H9 (cell line): ENCODE measurements around the gene MAP3K10. TPM values are rescaled to one million over a fixed set of nuclear protein-coding genes. Genes with fewer than 3 reads are reported as not detected.

ENCODE experiments used
- DNase-seq: peaks from one replicate; pipeline ENCODE4 v3.0.0-alpha.2; 2017
- H2AFZ ChIP-seq: one replicate; pipeline ENCODE4 v1.6.1; 2013; ENCODE audit warnings: mild to moderate bottlenecking, low read length, control low read depth, moderate library complexity
- H2AK5ac ChIP-seq: 2 replicates; pipeline ENCODE4 v1.6.1; 2013; ENCODE audit warnings: low read length, control low read depth, mixed read lengths; ENCODE audit not compliant: insufficient read length
- H2BK120ac ChIP-seq: one replicate; pipeline ENCODE4 v1.6.1; 2013; ENCODE audit warnings: low read depth, mild to moderate bottlenecking, low read length, control low read depth, inconsistent platforms; ENCODE audit not compliant: poor library complexity, severe bottlenecking
- H2BK12ac ChIP-seq: 2 replicates; pipeline ENCODE4 v1.6.1; 2013; ENCODE audit warnings: low read length, control low read depth, mixed read lengths, low read depth; ENCODE audit not compliant: insufficient read length
- H2BK15ac ChIP-seq: 2 replicates; pipeline ENCODE4 v1.6.1; 2013; ENCODE audit warnings: low read depth, low read length, control low read depth
- H2BK20ac ChIP-seq: one replicate; pipeline ENCODE4 v1.6.1; 2013; ENCODE audit warnings: low read depth, mild to moderate bottlenecking, low read length, control low read depth, inconsistent platforms; ENCODE audit not compliant: poor library complexity, severe bottlenecking
- H2BK5ac ChIP-seq: 2 replicates; pipeline ENCODE4 v1.6.1; 2013; ENCODE audit warnings: low read length, control low read depth, mixed read lengths; ENCODE audit not compliant: insufficient read length
- H3K14ac ChIP-seq: 2 replicates; pipeline ENCODE4 v1.6.1; 2013; ENCODE audit warnings: low read length, control low read depth; ENCODE audit not compliant: insufficient read depth
- H3K18ac ChIP-seq: 2 replicates; pipeline ENCODE4 v1.6.1; 2013; ENCODE audit warnings: low read depth, mild to moderate bottlenecking, mixed read lengths, low read length, control low read depth; ENCODE audit not compliant: insufficient read length
- H3K23ac ChIP-seq: 2 replicates; pipeline ENCODE4 v1.6.1; 2013; ENCODE audit warnings: low read length, control low read depth, mixed read lengths, low read depth; ENCODE audit not compliant: insufficient read length
- H3K23me2 ChIP-seq: 2 replicates; pipeline ENCODE4 v1.6.1; 2013; ENCODE audit warnings: low read depth, mild to moderate bottlenecking, mixed read lengths, low read length, control low read depth; ENCODE audit not compliant: insufficient read length, poor library complexity, severe bottlenecking
- H3K27ac ChIP-seq: 2 replicates; pipeline ENCODE4 v1.5.1; 2013; ENCODE audit warnings: low read length, control low read depth, mixed read lengths, low read depth; ENCODE audit not compliant: insufficient read length
- H3K27me3 ChIP-seq: 2 replicates; pipeline ENCODE4 v1.6.1; 2013; ENCODE audit warnings: low read length, control low read depth, inconsistent platforms; ENCODE audit not compliant: insufficient read depth
- H3K4ac ChIP-seq: 2 replicates; pipeline ENCODE4 v1.6.1; 2013; ENCODE audit warnings: low read depth, mild to moderate bottlenecking, control low read depth, inconsistent platforms, low read length, moderate library complexity
- H3K4me1 ChIP-seq: 2 replicates; pipeline ENCODE4 v1.6.1; 2013; ENCODE audit warnings: low read length, control low read depth, inconsistent platforms; ENCODE audit not compliant: insufficient read depth
- H3K4me2 ChIP-seq: 2 replicates; pipeline ENCODE4 v1.6.1; 2013; ENCODE audit warnings: low read length, control low read depth, mixed read lengths; ENCODE audit not compliant: insufficient read length, insufficient read depth
- H3K56ac ChIP-seq: 2 replicates; pipeline ENCODE4 v1.6.1; 2013; ENCODE audit warnings: low read depth, mild to moderate bottlenecking, mixed read lengths, low read length, control low read depth; ENCODE audit not compliant: insufficient read length
- H3K79me1 ChIP-seq: 2 replicates; pipeline ENCODE4 v1.6.1; 2013; ENCODE audit warnings: low read depth, mild to moderate bottlenecking, moderate library complexity, low read length, control low read depth, inconsistent platforms; ENCODE audit not compliant: insufficient read depth, poor library complexity, severe bottlenecking
- H3K79me2 ChIP-seq: 2 replicates; pipeline ENCODE4 v1.6.1; 2013; ENCODE audit warnings: low read length, control low read depth, inconsistent platforms; ENCODE audit not compliant: insufficient read depth
- H3K9ac ChIP-seq: 2 replicates; pipeline ENCODE4 v1.6.1; 2013; ENCODE audit warnings: low read length, control low read depth, mixed read lengths; ENCODE audit not compliant: insufficient read length; ENCODE audit errors: extremely low read depth
- H3K9me3 ChIP-seq: one replicate; pipeline ENCODE4 v1.6.1; 2013; ENCODE audit warnings: low read depth, low read length, inconsistent platforms; ENCODE audit not compliant: control insufficient read depth
- H3T11ph ChIP-seq: one replicate; pipeline ENCODE4 v1.6.1; 2013; ENCODE audit warnings: mild to moderate bottlenecking, low read length, control low read depth, inconsistent platforms
- H4K20me1 ChIP-seq: one replicate; pipeline ENCODE4 v1.6.1; 2013; ENCODE audit not compliant: control insufficient read depth, insufficient read length, insufficient read depth
- H4K5ac ChIP-seq: 2 replicates; pipeline ENCODE4 v1.6.1; 2013; ENCODE audit warnings: low read depth, mild to moderate bottlenecking, mixed read lengths, low read length, control low read depth; ENCODE audit not compliant: insufficient read length
- H4K8ac ChIP-seq: replicated peaks from 2 replicates; pipeline ENCODE4 v1.6.1; 2013; ENCODE audit warnings: low read length, control low read depth, mixed read lengths, low read depth; ENCODE audit not compliant: insufficient read length
- H4K91ac ChIP-seq: 2 replicates; pipeline ENCODE4 v1.6.1; 2013; ENCODE audit warnings: low read depth, mild to moderate bottlenecking, moderate library complexity, mixed read lengths, low read length, control low read depth; ENCODE audit not compliant: insufficient read length
- H3K27ac Mint-ChIP-seq, 3 experiments: 2 replicates in 2 of 3; 3 replicates in 1 of 3; pipeline ENCODE4 v1.8.0; 2020 to 2021; ENCODE audit warnings: mixed read lengths in 3 of 3, mild to moderate bottlenecking in 1 of 3, moderate library complexity in 1 of 3
- H3K27me3 Mint-ChIP-seq: 2 replicates; pipeline ENCODE4 v1.8.0; 2021; ENCODE audit warnings: low read depth, mild to moderate bottlenecking, moderate library complexity, mixed read lengths
- H3K36me3 Mint-ChIP-seq, 3 experiments: 2 replicates in 2 of 3; 3 replicates in 1 of 3; pipeline ENCODE4 v1.8.0; 2020 to 2021; ENCODE audit warnings: low read depth in 3 of 3, mixed read lengths in 3 of 3; ENCODE audit not compliant: insufficient read depth in 1 of 3
- H3K4me1 Mint-ChIP-seq, 2 experiments: 2 replicates each; pipeline ENCODE4 v1.8.0; 2020; ENCODE audit warnings: mixed read lengths in 2 of 2
- H3K4me3 Mint-ChIP-seq, 2 experiments: 2 replicates in 1 of 2; 3 replicates in 1 of 2; pipeline ENCODE4 v1.8.0; 2020 to 2021; ENCODE audit warnings: mild to moderate bottlenecking in 2 of 2, mixed read lengths in 2 of 2, moderate library complexity in 1 of 2
- H3K9me3 Mint-ChIP-seq, 2 experiments: 2 replicates in 1 of 2; 3 replicates in 1 of 2; pipeline ENCODE4 v1.8.0; 2020; ENCODE audit warnings: mild to moderate bottlenecking in 2 of 2, mixed read lengths in 2 of 2, moderate library complexity in 1 of 2
- CTCF ChIP-seq: fragments of 200-600 bp; sonication (generic); conservative IDR thresholded peaks from 3 replicates; pipeline ENCODE4 v1.8.0; 2021; ENCODE audit warnings: antibody characterized with exemption, mild to moderate bottlenecking
- WGBS: extraction: QIAGEN DNeasy Blood & Tissue Kit; methylation state at CpG from one replicate; pipeline ENCODE4 v1.1.7; 2013; ENCODE audit warnings: missing lambda C conversion rate, low lambda C conversion rate, mixed read lengths; ENCODE audit not compliant: insufficient read length; ENCODE audit errors: extremely low coverage; 5-methylcytosine and 5-hydroxymethylcytosine counted together
- total RNA-seq: library from RNA; stranded (reverse); gene quantifications from 2 replicates; pipeline ENCODE4 v1.2.1, GENCODE V29; 2021

The MAP3K10 gene
- total RNA-seq, 1 experiment from 2014 or later: 19.0 TPM

GRCh38 chr19:40255619-40256166 is 64.5 kb downstream of the MAP3K10 start:
- no peaks in the 10 kb centered on the region for H3K27me3 ChIP-seq
- H2AFZ ChIP-seq: no peak overlapping the region
- H3K18ac ChIP-seq: no peak overlapping the region
- peaks cover 2% of the 10 kb centered on the region; the same call in 1 of the 2 replicates for H3K4me1 ChIP-seq
- no peaks in the 10 kb centered on the region for H3K23me2 ChIP-seq
- H3K23ac ChIP-seq: no peak overlapping the region
- WGBS: no CpG with 5 or more reads among the region's 3 CpGs
- no peak overlapping the region for H3K14ac ChIP-seq
- DNase-seq: no peak
- no peaks in the 10 kb centered on the region for H3K79me1 ChIP-seq
- H3K79me2 ChIP-seq: no peaks in the 10 kb centered on the region
- peaks cover 2% of the 10 kb centered on the region for H4K20me1 ChIP-seq
- no peak overlapping the region for H4K91ac ChIP-seq
- no peak overlapping the region for H3K56ac ChIP-seq
- no peak overlapping the region; a peak in 1 of 5 replicates for H3K4me3 Mint-ChIP-seq
- H3K36me3 Mint-ChIP-seq: peaks cover 19 to 47% (median 40%) of the 10 kb centered on the region in 3 experiments
- H3K4me1 Mint-ChIP-seq: peaks cover 16 to 19% of the 10 kb centered on the region in 2 experiments
- no peak overlapping the region for H2BK120ac ChIP-seq
- no peaks in the 10 kb centered on the region for H3K9me3 Mint-ChIP-seq
- no peak overlapping the region for H3K4me2 ChIP-seq
- no peak overlapping the region for H4K8ac ChIP-seq
- no peak for TF ChIP-seq CTCF
- no peak overlapping the region for H2BK15ac ChIP-seq
- H3K9ac ChIP-seq: no peak overlapping the region
- H2BK5ac ChIP-seq: no peak overlapping the region
- H3K27ac Mint-ChIP-seq: peak overlapping the region in 2 of 3 experiments; percentile 5 to 79; a peak in 3 of 7 replicates
- no peak overlapping the region for H3K4ac ChIP-seq
- no peak overlapping the region for H2BK20ac ChIP-seq
- no peak overlapping the region for H3K27ac ChIP-seq
- no peaks in the 10 kb centered on the region for H3K27me3 Mint-ChIP-seq
- H2AK5ac ChIP-seq: no peak overlapping the region
- no peak overlapping the region for H4K5ac ChIP-seq
- no peak overlapping the region for H3T11ph ChIP-seq
- no peak overlapping the region for H2BK12ac ChIP-seq
- no peaks in the 10 kb centered on the region for H3K9me3 ChIP-seq
